ENCODE measurements around the gene JMJD8. TPM values are rescaled to one million over a fixed set of nuclear protein-coding genes. Genes with fewer than 3 reads are reported as not detected.

Gene JMJD8
- 100 to 1,000 TPM in 1 of 4 donors, 10 to 100 TPM in 3; 73.2 to 114 (median 88.1) TPM for total RNA-seq

GRCh38 chr16:684071-684794 lies at the start of gene JMJD8:
JMJD8 (minus strand) TSS chr16:684334; CDS start chr16:684319, 15 bp downstream.
- H3K4me1 ChIP-seq, result peaks cover 62 to 89% (median 71%) of the 10 kb centered on the region in 4 donors
- peak; percentile 97 for DNase-seq (ENCODE audit: extremely low spot score)
- H3K9me3 ChIP-seq, result no peaks in the 10 kb centered on the region
- WGBS, result 1% methylated on average over 28 of the region's 91 CpGs
- H3K4me3 ChIP-seq, result peak within 1 kb of the TSS; percentile 72 to 80 (median 79)
- H3K27me3 ChIP-seq, result no peaks in the 10 kb centered on the region
- peaks cover 21 to 52% (median 40%) of the 10 kb centered on the region in 4 donors for H3K36me3 ChIP-seq
- TF ChIP-seq CTCF (IDR thresholded peaks at IDR 0.05) (peak in 1 of 3 experiments; percentile 18), POLR2AphosphoS5 (IDR thresholded peaks at IDR 0.05) (peak; percentile 86 to 94), POLR2A (IDR thresholded peaks at IDR 0.05; ENCODE audit: low read depth) (peak; percentile 25), EP300 (IDR thresholded peaks at IDR 0.05) (no peak)
- intact Hi-C loops (cut with DNase I), result no loop called here
- peak within 1 kb of the TSS; percentile 73 to 87 (median 80) for H3K27ac ChIP-seq (replicated peaks in 1 of 4)

DNA sequence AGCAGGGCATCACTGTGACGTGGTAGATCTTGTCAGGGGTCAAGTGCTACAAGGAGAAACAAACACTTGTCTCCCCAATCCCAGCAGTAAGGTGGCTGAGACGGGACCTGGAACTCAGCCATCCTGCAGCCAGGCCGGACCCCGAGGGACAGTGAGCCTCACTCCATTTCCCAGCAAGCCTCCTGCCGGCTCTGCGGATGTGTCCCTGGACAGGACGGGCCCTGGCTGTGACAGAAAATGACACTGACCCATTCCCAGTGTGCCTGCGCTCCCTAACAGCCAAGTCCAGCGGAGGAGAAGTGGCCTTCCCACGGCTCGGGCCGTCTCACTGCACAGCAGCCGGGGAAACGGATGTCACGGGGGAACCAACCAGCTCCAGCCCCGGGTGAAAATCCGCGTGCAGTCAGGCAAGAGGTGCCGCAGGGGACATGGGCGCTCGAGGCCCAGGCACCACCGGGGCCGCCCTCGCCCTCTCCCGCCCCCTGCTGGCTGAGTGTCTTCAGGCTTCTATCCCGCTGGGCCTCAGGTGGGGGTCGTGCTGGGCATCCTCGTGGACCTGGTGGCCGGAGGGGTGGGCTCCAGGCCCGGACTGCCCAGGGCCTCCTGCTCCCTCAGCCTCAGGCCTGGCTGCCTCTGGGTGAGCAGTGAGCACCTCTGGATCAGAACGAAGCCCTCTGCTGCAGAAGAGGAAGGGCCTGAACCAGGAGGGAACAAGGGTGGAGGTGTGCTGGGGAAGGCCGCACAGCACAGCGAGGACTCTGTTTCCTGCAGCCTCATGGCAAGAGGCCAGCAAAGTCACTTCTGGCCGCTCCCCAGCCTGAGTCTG lies 49.5 kb upstream of the JMJD8 start:
- WGBS, result 84% methylated on average over 5 of the region's 34 CpGs
- peaks cover 0 to 7% (median under 1%) of the 10 kb centered on the region in 4 donors for H3K27me3 ChIP-seq
- H3K36me3 ChIP-seq, result peaks cover 44 to 89% (median 82%) of the 10 kb centered on the region in 4 donors
- no peak overlapping the region for H3K4me3 ChIP-seq
- intact Hi-C loops (cut with DNase I), result no loop called here
- H3K9me3 ChIP-seq, result no peaks in the 10 kb centered on the region
- H3K4me1 ChIP-seq, result peaks cover 4 to 8% (median 6%) of the 10 kb centered on the region in 4 donors
- TF ChIP-seq POLR2AphosphoS5 (IDR thresholded peaks at IDR 0.05) (no peak), POLR2A (IDR thresholded peaks at IDR 0.05; ENCODE audit: low read depth) (no peak), CTCF (IDR thresholded peaks at IDR 0.05) (peak in 1 of 3 experiments; percentile 28), EP300 (IDR thresholded peaks at IDR 0.05) (no peak)
- DNase-seq (ENCODE audit: extremely low spot score), result no peak
- H3K27ac ChIP-seq (replicated peaks in 1 of 4), result no peak overlapping the region

- no peak for DNase-seq (ENCODE audit: extremely low spot score)
- Histone ChIP-seq H3K4me3 (no peak overlapping the region), H3K9me3 (no peaks in the 10 kb centered on the region), H3K27me3 (peaks cover 0 to 14% (median 4%) of the 10 kb centered on the region in 4 donors), H3K4me1 (peaks cover 11 to 14% (median 12%) of the 10 kb centered on the region in 4 donors), H3K27ac (replicated peaks in 1 of 4) (no peak overlapping the region), H3K36me3 (peaks cover 44 to 83% (median 78%) of the 10 kb centered on the region in 4 donors)
- intact Hi-C loops (cut with DNase I), result no loop called here
- WGBS, result 85% methylated on average over 5 of the region's 13 CpGs
- TF ChIP-seq EP300 (IDR thresholded peaks at IDR 0.05) (no peak), POLR2A (IDR thresholded peaks at IDR 0.05; ENCODE audit: low read depth) (no peak)
These were observed 48.8 kb upstream of the JMJD8 start for GRCh38 chr16:732936-733335.

- no peaks in the 10 kb centered on the region for H3K9me3 ChIP-seq
- no peak overlapping the region for H3K4me3 ChIP-seq
- H3K4me1 ChIP-seq, result peaks cover 17 to 20% (median 18%) of the 10 kb centered on the region in 4 donors
- no peak overlapping the region for H3K27ac ChIP-seq (replicated peaks in 1 of 4)
- no peak for DNase-seq (ENCODE audit: extremely low spot score)
- 93% methylated on average over 11 of the region's 12 CpGs for WGBS
- TF ChIP-seq CTCF (IDR thresholded peaks at IDR 0.05) (no peak), POLR2AphosphoS5 (IDR thresholded peaks at IDR 0.05) (no peak), EP300 (IDR thresholded peaks at IDR 0.05) (no peak), POLR2A (IDR thresholded peaks at IDR 0.05; ENCODE audit: low read depth) (no peak)
- H3K27me3 ChIP-seq, result peaks cover 0 to 20% (median 8%) of the 10 kb centered on the region in 4 donors
- H3K36me3 ChIP-seq, result peaks cover 43 to 77% (median 72%) of the 10 kb centered on the region in 4 donors
- intact Hi-C loops (cut with DNase I), result no loop called here
These were observed 48.2 kb upstream of the JMJD8 start for GRCh38 chr16:732332-732731.

All from esophagus muscularis mucosa (tissue), 4 donors.